HFFc6 (cell line): ENCODE data around the gene SLC39A11. TPM values are rescaled to one million over a fixed set of nuclear protein-coding genes. Genes with fewer than 3 reads are reported as not detected.
"Not testable (repeated sequence)": the region's sequence is repeated elsewhere in the genome, so short reads cannot be mapped to it uniquely, and the experiment has no call there.

Experiments
- DNase-seq: peaks from one replicate; pipeline ENCODE4 v3.0.0-alpha.2; 2018
- H3K27ac Mint-ChIP-seq: 2 replicates; pipeline ENCODE4 v1.8.0; 2020; ENCODE audit warnings: mild to moderate bottlenecking, mixed read lengths
- H3K27me3 Mint-ChIP-seq: 2 replicates; pipeline ENCODE4 v1.8.0; 2021; ENCODE audit warnings: mild to moderate bottlenecking, moderate library complexity, mixed read lengths; ENCODE audit not compliant: insufficient read depth
- H3K36me3 Mint-ChIP-seq: 2 replicates; pipeline ENCODE4 v1.8.0; 2021; ENCODE audit warnings: low read depth, mixed read lengths
- H3K4me1 Mint-ChIP-seq: 2 replicates; pipeline ENCODE4 v1.8.0; 2020; ENCODE audit warnings: low read depth, mixed read lengths
- H3K4me3 Mint-ChIP-seq: 2 replicates; pipeline ENCODE4 v1.8.0; 2020; ENCODE audit warnings: mild to moderate bottlenecking, moderate library complexity, mixed read lengths
- H3K9me3 Mint-ChIP-seq: 2 replicates; pipeline ENCODE4 v1.8.0; 2020; ENCODE audit warnings: mild to moderate bottlenecking, mixed read lengths
- total RNA-seq, 6 experiments: library from RNA; stranded (reverse); fragmentation: NEBNext Ultra II Directional; extraction: Animal tissue kit (Norgen Biotek cat#: 25700); gene quantifications; 2 replicates in 1 of 6; 3 replicates in 5 of 6; pipeline ENCODE4 v1.2.3, GENCODE V29; 2021
- TF ChIP-seq, protein P1 (sequence below): fragments of 200-600 bp; sonication (generic); IDR thresholded peaks from 2 replicates; pipeline ENCODE4 v1.5.0; 2021; ENCODE audit warnings: antibody characterized with exemption, mild to moderate bottlenecking

The SLC39A11 gene
- total RNA-seq, 6 experiments from 2014 or later = 29.7 to 40.6 (median 34.9) TPM

GRCh38 chr17:73065376-73065775, 27.1 kb downstream of the SLC39A11 start:
- Mint-ChIP-seq H3K36me3 (peaks cover 22% of the 10 kb centered on the region), H3K4me1 (peaks cover 52% of the 10 kb centered on the region), H3K9me3 (no peaks in the 10 kb centered on the region), H3K27me3 (peaks cover 2% of the 10 kb centered on the region; the same call in 1 of the 2 replicates), H3K27ac (no peak overlapping the region), H3K4me3 (no peak overlapping the region)
- TF ChIP-seq, protein P1, sequence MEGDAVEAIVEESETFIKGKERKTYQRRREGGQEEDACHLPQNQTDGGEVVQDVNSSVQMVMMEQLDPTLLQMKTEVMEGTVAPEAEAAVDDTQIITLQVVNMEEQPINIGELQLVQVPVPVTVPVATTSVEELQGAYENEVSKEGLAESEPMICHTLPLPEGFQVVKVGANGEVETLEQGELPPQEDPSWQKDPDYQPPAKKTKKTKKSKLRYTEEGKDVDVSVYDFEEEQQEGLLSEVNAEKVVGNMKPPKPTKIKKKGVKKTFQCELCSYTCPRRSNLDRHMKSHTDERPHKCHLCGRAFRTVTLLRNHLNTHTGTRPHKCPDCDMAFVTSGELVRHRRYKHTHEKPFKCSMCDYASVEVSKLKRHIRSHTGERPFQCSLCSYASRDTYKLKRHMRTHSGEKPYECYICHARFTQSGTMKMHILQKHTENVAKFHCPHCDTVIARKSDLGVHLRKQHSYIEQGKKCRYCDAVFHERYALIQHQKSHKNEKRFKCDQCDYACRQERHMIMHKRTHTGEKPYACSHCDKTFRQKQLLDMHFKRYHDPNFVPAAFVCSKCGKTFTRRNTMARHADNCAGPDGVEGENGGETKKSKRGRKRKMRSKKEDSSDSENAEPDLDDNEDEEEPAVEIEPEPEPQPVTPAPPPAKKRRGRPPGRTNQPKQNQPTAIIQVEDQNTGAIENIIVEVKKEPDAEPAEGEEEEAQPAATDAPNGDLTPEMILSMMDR = no peak
- no peak for DNase-seq

DNA sequence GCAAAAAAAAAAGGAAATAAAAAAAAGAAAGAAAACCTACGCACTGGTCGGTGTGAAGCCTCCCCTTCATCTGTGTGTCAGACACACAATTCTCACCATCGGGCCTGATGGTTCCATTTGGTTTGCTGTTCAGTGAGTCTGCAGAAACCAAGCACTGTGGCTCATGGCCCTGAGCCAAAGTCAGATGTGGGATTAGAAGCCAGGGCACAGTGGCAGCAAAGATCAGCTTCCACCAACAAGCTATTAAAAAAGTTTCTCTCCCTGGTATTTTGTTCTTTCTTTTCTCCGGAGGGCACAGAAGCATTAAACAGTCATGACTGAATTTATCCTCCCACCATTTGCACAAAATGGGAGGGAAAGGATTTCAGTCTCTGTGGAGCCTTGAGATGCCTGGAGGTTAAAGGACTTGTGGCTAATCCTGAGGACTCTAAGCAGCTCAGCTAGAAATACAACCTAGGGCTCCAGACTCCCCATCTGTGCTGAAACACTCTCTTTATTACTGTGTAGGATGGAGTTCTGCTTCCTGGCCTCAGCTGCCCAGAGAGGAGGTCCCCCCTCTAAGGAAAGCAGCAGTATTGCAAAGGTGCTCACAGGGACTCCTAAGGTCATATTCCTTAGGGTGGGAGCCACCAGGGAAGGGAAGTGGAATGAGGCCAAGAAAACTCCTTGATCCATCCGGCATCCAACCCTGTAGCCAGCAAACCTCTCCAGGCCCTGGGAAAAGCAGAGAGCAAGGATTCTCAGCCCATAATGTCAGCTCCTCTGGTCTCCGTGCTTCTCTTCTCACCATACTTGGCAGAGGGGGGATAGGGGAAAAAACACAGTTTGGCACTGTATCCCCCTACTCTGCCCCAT, 28.2 kb downstream of the SLC39A11 start:
- Mint-ChIP-seq H3K27me3 (peaks cover 2% of the 10 kb centered on the region; the same call in 1 of the 2 replicates), H3K9me3 (no peaks in the 10 kb centered on the region), H3K4me3 (no peak overlapping the region), H3K36me3 (peaks cover 26% of the 10 kb centered on the region), H3K27ac (no peak overlapping the region), H3K4me1 (peaks cover 50% of the 10 kb centered on the region)
- TF ChIP-seq, protein P1 = no peak
- no peak for DNase-seq

DNA sequence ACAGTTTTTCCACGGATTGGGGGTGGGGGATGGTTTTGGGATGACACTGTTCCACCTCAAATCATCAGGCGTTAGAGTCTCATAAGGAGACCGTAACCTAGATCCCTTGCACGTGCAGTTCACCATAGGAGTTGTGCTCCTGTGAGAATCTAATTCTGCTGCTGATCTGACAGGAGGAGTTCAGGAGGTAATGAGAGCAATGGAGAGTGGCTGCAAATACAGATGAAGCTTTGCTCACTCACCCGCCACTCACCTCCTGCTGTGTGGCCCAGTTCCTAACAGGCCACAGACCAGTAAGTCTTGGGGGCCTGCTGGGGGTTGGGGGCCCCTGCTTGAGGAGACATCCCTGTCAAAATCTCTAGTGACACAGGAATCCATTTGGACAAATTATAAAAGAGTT, 29.8 kb downstream of the SLC39A11 start:
- TF ChIP-seq, protein P1 = no peak
- Mint-ChIP-seq H3K9me3 (no peaks in the 10 kb centered on the region), H3K27me3 (peaks cover 2% of the 10 kb centered on the region; the same call in 1 of the 2 replicates), H3K4me1 (peaks cover 42% of the 10 kb centered on the region), H3K27ac (no peak overlapping the region), H3K36me3 (peaks cover 26% of the 10 kb centered on the region), H3K4me3 (no peak overlapping the region)
- no peak for DNase-seq

DNA sequence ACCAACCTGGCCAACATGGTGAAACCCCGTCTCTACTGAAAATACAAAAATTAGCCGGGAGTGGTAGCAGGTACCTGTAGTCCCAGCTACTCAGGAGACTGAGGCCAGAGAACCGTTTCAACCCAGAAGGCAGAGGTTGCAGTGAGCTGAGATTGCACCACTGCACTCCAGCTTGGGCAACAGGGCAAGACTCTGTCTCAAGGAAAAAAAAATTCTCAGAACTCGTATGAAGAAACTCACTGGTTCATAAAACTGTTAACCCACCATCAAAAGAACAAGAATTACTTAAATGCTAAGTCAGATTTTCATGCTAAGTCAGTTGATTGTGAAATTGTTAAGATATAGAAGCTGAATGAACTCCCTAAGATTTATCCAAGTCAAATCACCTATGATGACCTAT, 31.3 kb downstream of the SLC39A11 start:
- TF ChIP-seq, protein P1 = no peak
- H3K27ac Mint-ChIP-seq = no peak overlapping the region
- DNase-seq = no peak
- no peaks in the 10 kb centered on the region for H3K9me3 Mint-ChIP-seq
- peaks cover 2% of the 10 kb centered on the region; the same call in 1 of the 2 replicates for H3K27me3 Mint-ChIP-seq
- H3K36me3 Mint-ChIP-seq = peaks cover 12% of the 10 kb centered on the region
- H3K4me1 Mint-ChIP-seq = peaks cover 26% of the 10 kb centered on the region
- no peak overlapping the region for H3K4me3 Mint-ChIP-seq

GRCh38 chr17:73060721-73061120, 31.8 kb downstream of the SLC39A11 start:
- H3K9me3 Mint-ChIP-seq = no peaks in the 10 kb centered on the region
- H3K27ac Mint-ChIP-seq = no peak overlapping the region
- TF ChIP-seq, protein P1 = no peak
- H3K27me3 Mint-ChIP-seq = peaks cover 2% of the 10 kb centered on the region; the same call in 1 of the 2 replicates
- H3K36me3 Mint-ChIP-seq = peaks cover 7% of the 10 kb centered on the region; the same call in 1 of the 2 replicates
- DNase-seq = no peak
- peaks cover 25% of the 10 kb centered on the region for H3K4me1 Mint-ChIP-seq
- no peak overlapping the region for H3K4me3 Mint-ChIP-seq

GRCh38 chr17:73059713-73060112, 32.8 kb downstream of the SLC39A11 start:
- H3K9me3 Mint-ChIP-seq, DNase-seq, H3K27me3 Mint-ChIP-seq, H3K4me3 Mint-ChIP-seq, H3K36me3 Mint-ChIP-seq, H3K27ac Mint-ChIP-seq: not testable (repeated sequence)
- H3K4me1 Mint-ChIP-seq = peaks cover 24% of the 10 kb centered on the region
